ENCODE results near the gene ABHD16A. TPM values are rescaled to one million over a fixed set of nuclear protein-coding genes. Genes with fewer than 3 reads are reported as not detected.

Gene ABHD16A
- total RNA-seq, 1 donor: 43.4 TPM

GRCh38 chr6:31702405-31702818 is 712 bp downstream of the ABHD16A start:
- peak; percentile 76 for DNase-seq (ENCODE audit: insufficient read length, low spot score, missing footprints)
- Histone ChIP-seq H2AFZ (ENCODE audit: low read length) (peak overlapping the region; percentile 83), H3K4me3 (ENCODE audit: insufficient read depth, low read length) (peak overlapping the region; percentile 88), H4K20me1 (ENCODE audit: insufficient read depth, low read length) (peaks cover 11% of the 10 kb centered on the region), H3K9me3 (ENCODE audit: low read depth, low read length) (no peaks in the 10 kb centered on the region), H3K36me3 (ENCODE audit: insufficient read depth, low read length) (peaks cover 13% of the 10 kb centered on the region), H3K27me3 (ENCODE audit: insufficient read depth, low read length) (no peaks in the 10 kb centered on the region), H3K79me2 (ENCODE audit: insufficient read depth, low read length) (peaks cover 39% of the 10 kb centered on the region), H3K4me1 (ENCODE audit: insufficient read depth, low read length) (peaks cover 10% of the 10 kb centered on the region), H3K4me2 (ENCODE audit: insufficient read depth, low read length) (peak overlapping the region; percentile 92), H3K27ac (ENCODE audit: low read depth, low read length) (peak overlapping the region; percentile 94)
- no peak for TF ChIP-seq CTCF (IDR thresholded peaks at IDR 0.05; ENCODE audit: extremely low read depth, low read depth, low read length)

GRCh38 chr6:31701666-31702404 is 1.3 kb downstream of the ABHD16A start:
- no peaks in the 10 kb centered on the region for H3K27me3 ChIP-seq (ENCODE audit: insufficient read depth, low read length)
- peaks cover 17% of the 10 kb centered on the region for H3K36me3 ChIP-seq (ENCODE audit: insufficient read depth, low read length)
- peaks cover 10% of the 10 kb centered on the region for H3K4me1 ChIP-seq (ENCODE audit: insufficient read depth, low read length)
- peaks cover 39% of the 10 kb centered on the region for H3K79me2 ChIP-seq (ENCODE audit: insufficient read depth, low read length)
- H4K20me1 ChIP-seq (ENCODE audit: insufficient read depth, low read length): peaks cover 13% of the 10 kb centered on the region
- peak overlapping the region; percentile 83 for H2AFZ ChIP-seq (ENCODE audit: low read length)
- peak overlapping the region; percentile 94 for H3K27ac ChIP-seq (ENCODE audit: low read depth, low read length)
- no peak for TF ChIP-seq CTCF (IDR thresholded peaks at IDR 0.05; ENCODE audit: extremely low read depth, low read depth, low read length)
- H3K9me3 ChIP-seq (ENCODE audit: low read depth, low read length): no peaks in the 10 kb centered on the region
- H3K4me2 ChIP-seq (ENCODE audit: insufficient read depth, low read length): peak overlapping the region; percentile 92
- H3K4me3 ChIP-seq (ENCODE audit: insufficient read depth, low read length): peak overlapping the region; percentile 88
- peak; percentile 61 for DNase-seq (ENCODE audit: insufficient read length, low spot score, missing footprints)

GRCh38 chr6:31700740-31701401 is 2.3 kb downstream of the ABHD16A start:
- H2AFZ ChIP-seq (ENCODE audit: low read length): no peak overlapping the region
- H3K36me3 ChIP-seq (ENCODE audit: insufficient read depth, low read length): peaks cover 22% of the 10 kb centered on the region
- H3K27me3 ChIP-seq (ENCODE audit: insufficient read depth, low read length): no peaks in the 10 kb centered on the region
- H3K4me1 ChIP-seq (ENCODE audit: insufficient read depth, low read length): peaks cover 10% of the 10 kb centered on the region
- peak overlapping the region; percentile 92 for H3K4me2 ChIP-seq (ENCODE audit: insufficient read depth, low read length)
- TF ChIP-seq CTCF (IDR thresholded peaks at IDR 0.05; ENCODE audit: extremely low read depth, low read depth, low read length): no peak
- no peak for DNase-seq (ENCODE audit: insufficient read length, low spot score, missing footprints)
- H3K9me3 ChIP-seq (ENCODE audit: low read depth, low read length): no peaks in the 10 kb centered on the region
- H3K4me3 ChIP-seq (ENCODE audit: insufficient read depth, low read length): no peak overlapping the region
- peaks cover 39% of the 10 kb centered on the region for H3K79me2 ChIP-seq (ENCODE audit: insufficient read depth, low read length)
- H4K20me1 ChIP-seq (ENCODE audit: insufficient read depth, low read length): peaks cover 13% of the 10 kb centered on the region
- no peak overlapping the region for H3K27ac ChIP-seq (ENCODE audit: low read depth, low read length)

GRCh38 chr6:31697555-31697954 is 5.6 kb downstream of the ABHD16A start:
- TF ChIP-seq CTCF (IDR thresholded peaks at IDR 0.05; ENCODE audit: extremely low read depth, low read depth, low read length): no peak
- H3K4me2 ChIP-seq (ENCODE audit: insufficient read depth, low read length): no peak overlapping the region
- peaks cover 38% of the 10 kb centered on the region for H3K36me3 ChIP-seq (ENCODE audit: insufficient read depth, low read length)
- no peaks in the 10 kb centered on the region for H3K27me3 ChIP-seq (ENCODE audit: insufficient read depth, low read length)
- H3K4me3 ChIP-seq (ENCODE audit: insufficient read depth, low read length): no peak overlapping the region
- peak overlapping the region; percentile 51 for H3K27ac ChIP-seq (ENCODE audit: low read depth, low read length)
- H4K20me1 ChIP-seq (ENCODE audit: insufficient read depth, low read length): peaks cover 13% of the 10 kb centered on the region
- DNase-seq (ENCODE audit: insufficient read length, low spot score, missing footprints): peak; percentile 83
- peaks cover 36% of the 10 kb centered on the region for H3K79me2 ChIP-seq (ENCODE audit: insufficient read depth, low read length)
- H3K9me3 ChIP-seq (ENCODE audit: low read depth, low read length): no peaks in the 10 kb centered on the region
- no peak overlapping the region for H2AFZ ChIP-seq (ENCODE audit: low read length)
- peaks cover 10% of the 10 kb centered on the region for H3K4me1 ChIP-seq (ENCODE audit: insufficient read depth, low read length)

Measured in osteoblast (primary cell).